ENCODE results near the gene VCL. TPM values are rescaled to one million over a fixed set of nuclear protein-coding genes. Genes with fewer than 3 reads are reported as not detected.

Gene VCL
- total RNA-seq, 2 experiments from 2014 or later, result 15.6 to 18.5 TPM

GRCh38 chr10:74156919-74157289 lies 159.0 kb downstream of the VCL start:
- POLR2A ChIA-PET, result no interaction called here
- H3K27me3 Mint-ChIP-seq, result no peaks in the 10 kb centered on the region
- H3K9me3 Mint-ChIP-seq, result no peaks in the 10 kb centered on the region
- H3K4me1 Mint-ChIP-seq, result peaks cover 16% of the 10 kb centered on the region
- peaks cover 3% of the 10 kb centered on the region for H3K36me3 Mint-ChIP-seq
- ATAC-seq (ENCODE audit: low read depth) (no peak), DNase-seq (no peak)
- no peak overlapping the region for H3K27ac Mint-ChIP-seq
- no peak overlapping the region for H3K4me3 Mint-ChIP-seq

DNA sequence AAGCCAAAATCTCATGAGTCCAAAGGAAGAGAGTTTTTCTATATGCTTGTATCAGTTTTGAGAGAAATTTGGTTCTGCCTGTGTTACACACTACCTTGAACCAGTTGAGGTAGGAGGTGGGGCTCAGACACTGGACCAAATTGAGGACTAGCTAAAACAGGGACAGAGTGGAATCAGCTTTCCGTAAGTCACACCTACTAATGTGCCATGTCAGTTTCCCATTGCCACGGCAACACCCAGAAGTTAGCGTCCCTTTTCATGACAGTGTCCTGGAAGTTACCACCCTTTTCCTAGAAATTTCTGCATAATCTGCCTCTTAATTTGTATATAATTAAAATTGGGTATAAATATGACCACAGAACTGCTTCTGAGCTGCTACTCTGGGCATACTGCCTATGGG lies 162.1 kb downstream of the VCL start:
- H3K4me1 Mint-ChIP-seq, result peaks cover 11% of the 10 kb centered on the region
- H3K36me3 Mint-ChIP-seq, result peaks cover 2% of the 10 kb centered on the region
- no peaks in the 10 kb centered on the region for H3K9me3 Mint-ChIP-seq
- ATAC-seq (ENCODE audit: low read depth) (no peak), DNase-seq (no peak)
- no peaks in the 10 kb centered on the region for H3K27me3 Mint-ChIP-seq
- no peak overlapping the region for H3K4me3 Mint-ChIP-seq
- POLR2A ChIA-PET, result no interaction called here
- no peak overlapping the region for H3K27ac Mint-ChIP-seq

DNA sequence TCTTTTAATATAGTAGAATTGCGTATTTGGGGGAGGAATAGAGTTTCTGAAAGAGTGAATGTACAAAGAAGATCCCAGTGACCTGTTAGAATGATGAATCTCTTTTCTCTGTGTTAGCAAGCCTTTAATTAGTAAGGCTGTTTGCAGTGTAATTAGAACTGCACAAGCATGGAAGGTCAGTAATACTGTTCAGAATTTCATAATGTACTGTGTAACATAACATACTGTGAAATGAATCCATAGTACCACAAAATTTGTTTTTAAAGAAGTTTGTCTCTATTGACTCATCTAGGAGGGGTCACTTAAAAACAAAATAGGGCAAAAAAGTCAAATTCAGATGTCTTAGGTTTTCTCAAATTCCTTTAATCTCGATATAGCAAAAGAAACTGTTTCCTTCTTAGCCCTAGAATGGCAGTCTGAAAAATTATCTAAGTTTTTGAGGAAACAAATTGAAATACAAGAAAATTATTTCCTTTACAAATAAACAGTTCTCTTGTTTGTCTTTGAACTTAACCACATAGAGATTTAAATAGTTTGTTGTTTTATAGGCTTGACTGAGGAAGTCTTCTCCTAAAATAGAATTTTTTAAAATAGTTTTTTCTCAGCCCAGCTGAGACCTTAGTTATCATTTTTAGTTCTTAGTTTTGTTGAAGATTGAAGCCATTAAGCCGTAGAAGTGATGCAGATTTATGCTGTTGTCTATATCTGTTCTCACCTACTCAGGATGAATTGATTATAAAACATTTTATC lies 165.6 kb downstream of the VCL start:
- Mint-ChIP-seq H3K4me3 (no peak overlapping the region), H3K4me1 (peaks cover 14% of the 10 kb centered on the region), H3K27me3 (no peaks in the 10 kb centered on the region), H3K27ac (no peak overlapping the region), H3K9me3 (no peaks in the 10 kb centered on the region), H3K36me3 (no peaks in the 10 kb centered on the region)
- POLR2A ChIA-PET, result interaction anchor here (0.6 kb wide), 1 partner anchor 531 kb away, joined by 6 read pairs; no protein-coding TSS in a partner anchor
- DNase-seq, result no peak
- ATAC-seq (ENCODE audit: low read depth), result no peak

GRCh38 chr10:74164716-74165529 lies 167.0 kb downstream of the VCL start:
- POLR2A ChIA-PET, result no interaction called here
- Mint-ChIP-seq H3K4me1 (peaks cover 21% of the 10 kb centered on the region), H3K9me3 (no peaks in the 10 kb centered on the region), H3K36me3 (no peaks in the 10 kb centered on the region), H3K27ac (no peak overlapping the region), H3K27me3 (no peaks in the 10 kb centered on the region), H3K4me3 (peak overlapping the region; percentile 12)
- no peak for DNase-seq
- no peak for ATAC-seq (ENCODE audit: low read depth)

DNA sequence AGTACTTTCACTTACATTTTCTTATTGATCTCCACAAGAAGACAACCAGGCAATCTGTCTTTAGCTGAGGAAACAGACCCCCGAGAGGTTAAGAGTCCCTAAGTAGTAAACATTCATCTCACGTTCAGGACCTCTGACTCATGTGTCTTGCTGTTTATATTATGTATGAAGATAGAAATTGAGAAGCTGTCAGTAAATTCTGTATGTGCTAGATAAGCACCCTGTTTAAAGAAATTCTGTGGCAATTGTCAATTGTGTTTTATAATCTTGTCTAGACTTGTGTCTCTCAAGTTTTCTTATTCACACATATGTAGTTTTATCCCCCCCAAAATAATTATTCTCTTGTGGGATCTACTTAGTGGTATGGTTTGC lies 167.6 kb downstream of the VCL start:
- Mint-ChIP-seq H3K4me1 (peaks cover 21% of the 10 kb centered on the region), H3K27ac (no peak overlapping the region), H3K36me3 (no peaks in the 10 kb centered on the region), H3K9me3 (no peaks in the 10 kb centered on the region), H3K27me3 (no peaks in the 10 kb centered on the region), H3K4me3 (no peak overlapping the region)
- POLR2A ChIA-PET, result no interaction called here
- ATAC-seq (ENCODE audit: low read depth), result no peak
- no peak for DNase-seq

- Mint-ChIP-seq H3K36me3 (no peaks in the 10 kb centered on the region), H3K27me3 (no peaks in the 10 kb centered on the region), H3K27ac (no peak overlapping the region), H3K4me1 (peaks cover 23% of the 10 kb centered on the region), H3K4me3 (no peak overlapping the region), H3K9me3 (no peaks in the 10 kb centered on the region)
- DNase-seq (no peak), ATAC-seq (ENCODE audit: low read depth) (no peak)
- POLR2A ChIA-PET, result interaction anchor here (1.3 kb wide), 1 partner anchor 22 kb away, joined by 4 read pairs; no protein-coding TSS in a partner anchor
Measured at GRCh38 chr10:74167443-74167842, 169.5 kb downstream of the VCL start.

Other genes with a start within 250 kb of the VCL start
- gene CHCHD1, start 216.1 kb upstream of the VCL start, total RNA-seq, result 10 to 100 TPM; 23.0 to 24.8 TPM
- 10 to 100 TPM; 93.4 to 95.2 TPM for gene ZSWIM8, start 212.5 kb upstream of the VCL start, total RNA-seq
- gene NDST2, start 186.5 kb upstream of the VCL start, total RNA-seq, result 10 to 100 TPM; 80.1 to 82.0 TPM
- gene CAMK2G, start 123.6 kb upstream of the VCL start, total RNA-seq, result 10 to 100 TPM; 48.6 to 53.5 TPM
- gene PLAU, start 87.0 kb upstream of the VCL start, total RNA-seq, result under 1 TPM; 0.61 to 0.62 TPM
- gene AP3M1, start 152.7 kb downstream of the VCL start, total RNA-seq, result 10 to 100 TPM; 43.5 to 45.4 TPM
- 10 to 100 TPM; 31.6 to 37.9 TPM for gene ADK, start 153.1 kb downstream of the VCL start, total RNA-seq

All from activated naive CD8-positive, alpha-beta T cell treated with anti-CD3 and anti-CD28 coated beads, Interleukin-2, amount 10 ng/mL, durations not matched to agents 7 days and 5 days (primary cell).